HepG2 (cell line): ENCODE results near the gene SKIDA1. TPM values are rescaled to one million over a fixed set of nuclear protein-coding genes. Genes with fewer than 3 reads are reported as not detected.

ENCODE experiments used
- ADNP ChIP-seq: sonication (generic); formaldehyde crosslinking; IDR thresholded peaks from 2 replicates; pipeline ENCODE4 v1.4.0; 2020; ENCODE audit warnings: missing genetic modification reagents
- AKAP8 ChIP-seq: sonication (generic); formaldehyde crosslinking; IDR thresholded peaks from 2 replicates; pipeline ENCODE4 v1.5.1; 2020; ENCODE audit warnings: mild to moderate bottlenecking, missing genetic modification reagents
- ASH2L ChIP-seq: fragments of 300-600, 200-600 bp; sonication (generic); IDR thresholded peaks from 2 replicates; pipeline ENCODE4 v1.7.0; 2017; ENCODE audit warnings: low read depth, mild to moderate bottlenecking, moderate library complexity, mixed read lengths, low read length; ENCODE audit not compliant: insufficient read length
- DNMT1 ChIP-seq: sonication (generic); formaldehyde crosslinking; IDR thresholded peaks from 2 replicates; pipeline ENCODE4 v1.5.1; 2020; ENCODE audit warnings: mild to moderate bottlenecking, missing genetic modification reagents
- GFI1 ChIP-seq: sonication (generic); formaldehyde crosslinking; IDR thresholded peaks from 2 replicates; pipeline ENCODE4 v1.5.0; 2020; ENCODE audit warnings: missing genetic modification reagents, mild to moderate bottlenecking, borderline replicate concordance
- HNRNPK ChIP-seq: fragments of 200-400 bp; formaldehyde crosslinking; IDR thresholded peaks from 2 replicates; pipeline ENCODE4 v1.6.1; 2018; ENCODE audit warnings: low read length, low read depth, moderate library complexity, mild to moderate bottlenecking; ENCODE audit not compliant: poor library complexity, severe bottlenecking
- HOXD1 ChIP-seq: sonication (generic); formaldehyde crosslinking; IDR thresholded peaks from 2 replicates; pipeline ENCODE4 v1.5.0; 2020; ENCODE audit warnings: missing genetic modification reagents
- JARID2 ChIP-seq: sonication (generic); formaldehyde crosslinking; IDR thresholded peaks from 2 replicates; pipeline ENCODE4 v1.8.1; 2023; ENCODE audit warnings: missing genetic modification reagents, inconsistent platforms; ENCODE audit not compliant: insufficient replicate concordance
- NPAS2 ChIP-seq: sonication (generic); formaldehyde crosslinking; IDR thresholded peaks from 2 replicates; pipeline ENCODE4 v1.8.0; 2022; ENCODE audit warnings: mild to moderate bottlenecking, missing genetic modification reagents, borderline replicate concordance
- PHF20 ChIP-seq: sonication (generic); formaldehyde crosslinking; IDR thresholded peaks from 2 replicates; pipeline ENCODE4 v1.5.0; 2020; ENCODE audit warnings: mild to moderate bottlenecking, missing genetic modification reagents
- POLR2A ChIP-seq, 2 experiments: IDR thresholded peaks; 2 replicates each; pipeline ENCODE4 v1.6.1; 2011; ENCODE audit warnings: low read depth in 2 of 2, low read length in 2 of 2, mild to moderate bottlenecking in 1 of 2, moderate library complexity in 1 of 2; ENCODE audit not compliant: insufficient read depth in 1 of 2
- PRPF4 ChIP-seq: fragments of 200-400 bp; formaldehyde crosslinking; IDR thresholded peaks from 2 replicates; pipeline ENCODE4 v1.6.1; 2016; ENCODE audit warnings: low read length, low read depth; ENCODE audit not compliant: poor library complexity, severe bottlenecking
- PTBP1 ChIP-seq: fragments of 200-400 bp; formaldehyde crosslinking; IDR thresholded peaks from 2 replicates; pipeline ENCODE4 v1.6.1; 2018; ENCODE audit warnings: low read length, low read depth; ENCODE audit not compliant: poor library complexity, severe bottlenecking
- REL ChIP-seq: sonication (generic); formaldehyde crosslinking; conservative IDR thresholded peaks from 2 replicates; pipeline ENCODE4 v1.8.0; 2022; ENCODE audit warnings: mild to moderate bottlenecking, missing genetic modification reagents, moderate library complexity
- SALL2 ChIP-seq: sonication (generic); formaldehyde crosslinking; IDR thresholded peaks from 2 replicates; pipeline ENCODE4 v1.8.1; 2023; ENCODE audit warnings: mild to moderate bottlenecking, missing genetic modification reagents, inconsistent platforms
- XRCC5 ChIP-seq: fragments of 200-400 bp; formaldehyde crosslinking; optimal IDR thresholded peaks from 2 replicates; pipeline ENCODE3; 2017; ENCODE audit warnings: mild to moderate bottlenecking, low read length
- ZMAT3 ChIP-seq: sonication (generic); formaldehyde crosslinking; conservative IDR thresholded peaks from 2 replicates; pipeline ENCODE4 v1.7.0; 2021; ENCODE audit warnings: missing genetic modification reagents
- ZNF230 ChIP-seq: sonication (generic); formaldehyde crosslinking; IDR thresholded peaks from 2 replicates; pipeline ENCODE4 v1.4.0; 2020; ENCODE audit warnings: mild to moderate bottlenecking, missing genetic modification reagents
- ZNF232 ChIP-seq: sonication (generic); formaldehyde crosslinking; IDR thresholded peaks from 2 replicates; pipeline ENCODE4 v1.4.0; 2020; ENCODE audit warnings: missing genetic modification reagents, borderline replicate concordance
- ZNF30 ChIP-seq: sonication (generic); formaldehyde crosslinking; IDR thresholded peaks from 2 replicates; pipeline ENCODE4 v1.5.0; 2020; ENCODE audit warnings: mild to moderate bottlenecking, missing genetic modification reagents
- ZNF33A ChIP-seq: sonication (generic); formaldehyde crosslinking; IDR thresholded peaks from 2 replicates; pipeline ENCODE4 v1.5.1; 2020; ENCODE audit warnings: missing genetic modification reagents, mild to moderate bottlenecking, moderate library complexity, borderline replicate concordance
- ZNF430 ChIP-seq: sonication (generic); formaldehyde crosslinking; IDR thresholded peaks from 2 replicates; pipeline ENCODE4 v1.9.0; 2021; ENCODE audit warnings: mild to moderate bottlenecking, missing genetic modification reagents
- ZNF431 ChIP-seq: sonication (generic); formaldehyde crosslinking; IDR thresholded peaks from 2 replicates; pipeline ENCODE4 v1.9.0; 2022; ENCODE audit warnings: missing genetic modification reagents, low read depth, mild to moderate bottlenecking, borderline replicate concordance
- ZNF530 ChIP-seq: sonication (generic); formaldehyde crosslinking; IDR thresholded peaks from 2 replicates; pipeline ENCODE4 v1.5.0; 2020; ENCODE audit warnings: low read depth, mild to moderate bottlenecking, missing genetic modification reagents
- ZNF556 ChIP-seq: sonication (generic); formaldehyde crosslinking; IDR thresholded peaks from 2 replicates; pipeline ENCODE4 v1.4.0; 2020; ENCODE audit warnings: mild to moderate bottlenecking, missing genetic modification reagents, borderline replicate concordance
- ZNF749 ChIP-seq: sonication (generic); formaldehyde crosslinking; IDR thresholded peaks from 2 replicates; pipeline ENCODE4 v1.8.0; 2022; ENCODE audit warnings: mild to moderate bottlenecking, missing genetic modification reagents, moderate library complexity, borderline replicate concordance
- ZNF780A ChIP-seq: sonication (generic); formaldehyde crosslinking; IDR thresholded peaks from 2 replicates; pipeline ENCODE4 v1.8.0; 2022; ENCODE audit warnings: mild to moderate bottlenecking, missing genetic modification reagents, moderate library complexity
- polyA plus RNA-seq, 8 experiments: library from polyadenylated mRNA; depleted of rRNA in 3 of 8; stranded (reverse) in 7 of 8; unstranded in 1 of 8; fragments of >200 nt; fragmentation: Illumina TruSeq in 4 of 8; extraction: Trizol in 4 of 8; gene quantifications; 2 replicates each; pipeline versions ENCODE4 v1.2.1 to v1.2.3, GENCODE V29; 2011 to 2016; ENCODE audit warnings: low read depth in 4 of 8, missing spikeins in 1 of 8, mixed read lengths in 1 of 8; ENCODE audit not compliant: insufficient read depth in 1 of 8
- total RNA-seq, 5 experiments: library from RNA; depleted of rRNA; stranded (reverse); fragments of >200 nt; fragmentation: Illumina TruSeq; extraction: Trizol; gene quantifications; 2 replicates each; pipeline ENCODE4 v1.2.3, GENCODE V29; 2016; ENCODE audit warnings: low read depth in 1 of 5
- TF ChIP-seq, protein P1 (sequence below): sonication (generic); formaldehyde crosslinking; IDR thresholded peaks from 2 replicates; pipeline ENCODE4 v1.8.1; 2023; ENCODE audit warnings: missing genetic modification reagents, mild to moderate bottlenecking, borderline replicate concordance
- TF ChIP-seq, protein P2 (sequence below): sonication (generic); formaldehyde crosslinking; IDR thresholded peaks from 2 replicates; pipeline ENCODE4 v1.9.0; 2021; ENCODE audit warnings: missing genetic modification reagents, mild to moderate bottlenecking, borderline replicate concordance

Gene SKIDA1
- total and polyA plus RNA-seq, 2 of the 13 experiments (the other 11 are each of a cell fraction or from before 2014, with no cell fraction given) = 0.73 to 1.5 TPM

DNA sequence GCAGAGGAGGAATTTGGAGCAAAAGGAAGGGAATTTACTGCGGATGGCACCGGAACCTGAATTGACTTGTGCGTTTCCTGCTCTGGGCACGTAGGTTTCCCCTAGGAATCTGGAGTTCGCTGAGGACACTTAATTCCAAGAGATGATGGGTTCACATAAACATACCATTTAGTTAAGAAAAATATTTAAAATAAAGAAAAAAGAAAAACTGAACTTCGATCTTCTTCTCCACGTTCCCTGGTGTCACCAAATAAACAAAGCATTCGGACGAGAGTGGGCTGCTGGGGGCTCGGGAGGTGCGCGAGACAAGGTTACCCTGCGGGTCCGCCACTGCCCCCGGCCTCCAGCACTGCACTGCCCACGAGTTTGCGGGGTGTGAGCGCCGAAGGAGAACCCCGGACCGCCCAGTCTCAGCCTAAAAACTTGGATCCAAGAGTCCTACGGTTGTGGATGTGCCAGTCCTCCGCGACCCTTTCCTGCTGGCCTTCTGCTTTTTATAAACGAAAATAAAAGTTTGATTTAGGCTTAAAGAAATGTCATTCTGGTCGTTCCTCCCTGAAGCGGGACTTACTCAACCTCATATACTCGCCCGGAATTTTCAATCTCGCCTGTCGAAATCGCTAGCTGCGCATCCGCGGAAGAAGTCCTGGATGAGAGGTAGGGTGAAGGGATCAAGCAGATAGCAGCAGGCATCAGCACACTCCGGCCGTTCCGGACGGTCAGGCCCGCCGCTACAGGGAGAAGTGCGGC lies 30.3 kb downstream of the SKIDA1 start (continued):
- TF ChIP-seq HOXD1 (CRISPR knock-in tag) = 0 out of 2 replicates have a peak, but pooled peaks have one; percentile 28
- 0 out of 2 replicates have a peak, but pooled peaks have one; percentile 62 for TF ChIP-seq NPAS2
- no peak for TF ChIP-seq ZNF230
- no peak for TF ChIP-seq ADNP (CRISPR knock-in tag)
- TF ChIP-seq PRPF4 = no peak
- no peak for TF ChIP-seq XRCC5
- TF ChIP-seq ZNF780A (CRISPR knock-in tag) = peak; percentile 8; the same call in 1 of the 2 replicates
- TF ChIP-seq SALL2 (CRISPR knock-in tag) = no peak
- TF ChIP-seq PHF20 (CRISPR knock-in tag) = 0 out of 2 replicates have a peak, but pooled peaks have one; percentile 53
- 0 out of 2 replicates have a peak, but pooled peaks have one; percentile 17 for TF ChIP-seq ZMAT3 (CRISPR knock-in tag)
- TF ChIP-seq DNMT1 (CRISPR knock-in tag) = no peak
- peak; percentile 88; the same call in 1 of the 2 replicates for TF ChIP-seq ZNF33A (CRISPR knock-in tag)
- TF ChIP-seq AKAP8 (CRISPR knock-in tag) = no peak
- TF ChIP-seq POLR2A (IDR thresholded peaks at IDR 0.05; ENCODE audit: insufficient read depth in 1 of 2, low read depth in 2 of 2, low read length in 2 of 2) = no peak
- peak; percentile 11 for TF ChIP-seq JARID2 (CRISPR knock-in tag)
- peak; percentile 8; the same call in 1 of the 2 replicates for TF ChIP-seq ZNF430 (CRISPR knock-in tag)
- TF ChIP-seq GFI1 (CRISPR knock-in tag) = no peak
- TF ChIP-seq ZNF431 (CRISPR knock-in tag) = 0 out of 2 replicates have a peak, but pooled peaks have one; percentile 33
- no peak for TF ChIP-seq ZNF556 (CRISPR knock-in tag)
- TF ChIP-seq ZNF232 = peak; percentile 5; the same call in 1 of the 2 replicates
- no peak for TF ChIP-seq HNRNPK
- TF ChIP-seq ASH2L = peak; percentile 33
- TF ChIP-seq, protein P1, sequence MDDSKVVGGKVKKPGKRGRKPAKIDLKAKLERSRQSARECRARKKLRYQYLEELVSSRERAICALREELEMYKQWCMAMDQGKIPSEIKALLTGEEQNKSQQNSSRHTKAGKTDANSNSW (CRISPR knock-in tag) = no peak
- peak; percentile 19; the same call in 1 of the 2 replicates for TF ChIP-seq REL
- TF ChIP-seq, protein P2, sequence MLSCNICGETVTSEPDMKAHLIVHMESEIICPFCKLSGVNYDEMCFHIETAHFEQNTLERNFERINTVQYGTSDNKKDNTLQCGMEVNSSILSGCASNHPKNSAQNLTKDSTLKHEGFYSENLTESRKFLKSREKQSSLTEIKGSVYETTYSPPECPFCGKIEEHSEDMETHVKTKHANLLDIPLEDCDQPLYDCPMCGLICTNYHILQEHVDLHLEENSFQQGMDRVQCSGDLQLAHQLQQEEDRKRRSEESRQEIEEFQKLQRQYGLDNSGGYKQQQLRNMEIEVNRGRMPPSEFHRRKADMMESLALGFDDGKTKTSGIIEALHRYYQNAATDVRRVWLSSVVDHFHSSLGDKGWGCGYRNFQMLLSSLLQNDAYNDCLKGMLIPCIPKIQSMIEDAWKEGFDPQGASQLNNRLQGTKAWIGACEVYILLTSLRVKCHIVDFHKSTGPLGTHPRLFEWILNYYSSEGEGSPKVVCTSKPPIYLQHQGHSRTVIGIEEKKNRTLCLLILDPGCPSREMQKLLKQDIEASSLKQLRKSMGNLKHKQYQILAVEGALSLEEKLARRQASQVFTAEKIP = no peak
- peak; percentile 66 for TF ChIP-seq PTBP1
- TF ChIP-seq ZNF530 (CRISPR knock-in tag) = 0 out of 2 replicates have a peak, but pooled peaks have one; percentile 47
- 0 out of 2 replicates have a peak, but pooled peaks have one; percentile 33 for TF ChIP-seq ZNF30 (CRISPR knock-in tag)
- no peak for TF ChIP-seq ZNF749
